Measurements from ENCODE around the gene BACH2. TPM values are rescaled to one million over a fixed set of nuclear protein-coding genes. Genes with fewer than 3 reads are reported as not detected.

Gene BACH2
- total and polyA plus RNA-seq, 7 donors, result under 0.01 to 5.6 (median 1.4) TPM

DNA sequence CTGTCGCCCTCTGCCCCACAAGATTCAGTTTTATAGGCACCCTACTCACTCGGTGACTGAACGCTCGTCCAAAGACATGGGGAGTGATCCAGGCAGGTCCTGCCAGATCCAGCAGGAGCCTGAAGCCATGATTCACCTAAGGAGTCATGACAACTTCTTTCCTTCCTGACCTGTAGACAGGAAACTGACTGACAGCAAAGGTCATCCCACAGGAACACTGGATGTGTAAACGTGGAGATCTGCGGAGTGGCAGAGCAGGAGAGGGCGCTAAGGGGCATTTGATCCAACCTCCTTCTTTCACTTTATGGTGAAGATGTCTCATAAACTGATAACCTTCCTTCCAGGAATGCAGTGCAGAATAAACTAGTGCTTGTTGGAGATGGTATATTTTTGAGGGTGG is 210.1 kb downstream of the BACH2 start:
- TF ChIP-seq, protein P1, sequence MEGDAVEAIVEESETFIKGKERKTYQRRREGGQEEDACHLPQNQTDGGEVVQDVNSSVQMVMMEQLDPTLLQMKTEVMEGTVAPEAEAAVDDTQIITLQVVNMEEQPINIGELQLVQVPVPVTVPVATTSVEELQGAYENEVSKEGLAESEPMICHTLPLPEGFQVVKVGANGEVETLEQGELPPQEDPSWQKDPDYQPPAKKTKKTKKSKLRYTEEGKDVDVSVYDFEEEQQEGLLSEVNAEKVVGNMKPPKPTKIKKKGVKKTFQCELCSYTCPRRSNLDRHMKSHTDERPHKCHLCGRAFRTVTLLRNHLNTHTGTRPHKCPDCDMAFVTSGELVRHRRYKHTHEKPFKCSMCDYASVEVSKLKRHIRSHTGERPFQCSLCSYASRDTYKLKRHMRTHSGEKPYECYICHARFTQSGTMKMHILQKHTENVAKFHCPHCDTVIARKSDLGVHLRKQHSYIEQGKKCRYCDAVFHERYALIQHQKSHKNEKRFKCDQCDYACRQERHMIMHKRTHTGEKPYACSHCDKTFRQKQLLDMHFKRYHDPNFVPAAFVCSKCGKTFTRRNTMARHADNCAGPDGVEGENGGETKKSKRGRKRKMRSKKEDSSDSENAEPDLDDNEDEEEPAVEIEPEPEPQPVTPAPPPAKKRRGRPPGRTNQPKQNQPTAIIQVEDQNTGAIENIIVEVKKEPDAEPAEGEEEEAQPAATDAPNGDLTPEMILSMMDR (IDR thresholded peaks at IDR 0.05), result no peak
- no peak for TF ChIP-seq EP300 (IDR thresholded peaks at IDR 0.05)
- no peak for TF ChIP-seq POLR2AphosphoS5 (IDR thresholded peaks at IDR 0.05)
- no peak for TF ChIP-seq POLR2A (IDR thresholded peaks at IDR 0.05)
- Histone ChIP-seq H3K36me3 (no peaks in the 10 kb centered on the region), H3K4me3 (no peak overlapping the region), H3K27ac (no peak overlapping the region), H3K4me1 (no peaks in the 10 kb centered on the region), H3K9me3 (no peaks in the 10 kb centered on the region), H3K27me3 (no peaks in the 10 kb centered on the region)
- intact Hi-C loops (cut with DNase I), result no loop called here
- WGBS, 2 donors, result 77 to 81% methylated on average over 7 of the region's 7 CpGs
- DNase-seq, result no peak

DNA sequence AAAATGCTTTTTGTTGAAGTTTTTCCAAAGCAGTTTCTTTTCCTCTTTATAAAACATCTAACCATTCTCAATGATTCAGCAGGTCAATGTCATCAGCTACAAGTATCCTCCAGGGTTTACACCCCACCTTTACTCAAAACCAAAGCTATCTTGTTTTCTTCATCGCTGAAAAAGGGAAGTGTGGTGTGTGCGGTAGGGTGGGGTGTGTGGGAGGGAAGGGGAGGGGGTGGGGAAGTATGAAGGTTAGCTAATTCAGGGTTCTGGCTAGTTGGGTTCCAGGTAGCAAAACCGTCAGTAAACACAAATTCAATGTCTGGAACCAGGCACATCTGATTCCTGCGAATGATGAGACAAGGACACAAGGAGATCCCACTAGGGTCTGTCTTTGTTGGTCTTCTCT is 212.8 kb downstream of the BACH2 start:
- H3K27ac ChIP-seq, result no peak overlapping the region
- DNase-seq, result no peak
- no peaks in the 10 kb centered on the region for H3K27me3 ChIP-seq
- H3K4me3 ChIP-seq, result no peak overlapping the region
- H3K4me1 ChIP-seq, result no peaks in the 10 kb centered on the region
- TF ChIP-seq POLR2A (IDR thresholded peaks at IDR 0.05) (no peak), EP300 (IDR thresholded peaks at IDR 0.05) (no peak), POLR2AphosphoS5 (IDR thresholded peaks at IDR 0.05) (no peak)
- TF ChIP-seq, protein P1 (IDR thresholded peaks at IDR 0.05), result no peak
- no peaks in the 10 kb centered on the region for H3K36me3 ChIP-seq
- intact Hi-C loops (cut with DNase I), result no loop called here
- 52 to 82% methylated on average over 4 of the region's 4 CpGs for WGBS, 2 donors
- H3K9me3 ChIP-seq, result no peaks in the 10 kb centered on the region

DNA sequence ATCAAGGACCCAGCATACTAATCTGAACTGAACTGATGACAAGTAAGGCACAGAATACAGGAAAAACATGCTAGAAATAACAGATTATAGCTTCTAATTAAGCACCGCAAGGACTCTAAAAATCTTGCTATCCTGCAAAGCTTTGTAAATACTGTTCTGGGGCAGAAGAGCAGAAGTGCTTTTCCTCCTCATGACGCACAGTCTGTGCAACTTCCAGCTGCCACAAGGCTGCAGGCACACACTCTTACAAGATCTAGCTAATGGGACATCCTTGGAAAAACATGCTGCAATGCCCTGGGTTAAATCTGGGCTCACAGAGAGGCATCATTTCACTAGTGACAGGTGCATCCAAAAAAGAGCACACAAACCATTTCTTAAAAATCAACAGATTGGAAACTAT is 213.8 kb downstream of the BACH2 start:
- H3K27ac ChIP-seq, result no peak overlapping the region
- intact Hi-C loops (cut with DNase I), result no loop called here
- no peak for DNase-seq
- TF ChIP-seq POLR2AphosphoS5 (IDR thresholded peaks at IDR 0.05), result no peak
- no peak for TF ChIP-seq EP300 (IDR thresholded peaks at IDR 0.05)
- TF ChIP-seq POLR2A (IDR thresholded peaks at IDR 0.05), result no peak
- TF ChIP-seq, protein P1 (IDR thresholded peaks at IDR 0.05), result no peak
- H3K27me3 ChIP-seq, result no peaks in the 10 kb centered on the region
- WGBS, 2 donors, result 72 to 91% methylated on average over 2 of the region's 2 CpGs
- no peaks in the 10 kb centered on the region for H3K4me1 ChIP-seq
- H3K36me3 ChIP-seq, result no peaks in the 10 kb centered on the region
- no peaks in the 10 kb centered on the region for H3K9me3 ChIP-seq
- H3K4me3 ChIP-seq, result no peak overlapping the region

DNA sequence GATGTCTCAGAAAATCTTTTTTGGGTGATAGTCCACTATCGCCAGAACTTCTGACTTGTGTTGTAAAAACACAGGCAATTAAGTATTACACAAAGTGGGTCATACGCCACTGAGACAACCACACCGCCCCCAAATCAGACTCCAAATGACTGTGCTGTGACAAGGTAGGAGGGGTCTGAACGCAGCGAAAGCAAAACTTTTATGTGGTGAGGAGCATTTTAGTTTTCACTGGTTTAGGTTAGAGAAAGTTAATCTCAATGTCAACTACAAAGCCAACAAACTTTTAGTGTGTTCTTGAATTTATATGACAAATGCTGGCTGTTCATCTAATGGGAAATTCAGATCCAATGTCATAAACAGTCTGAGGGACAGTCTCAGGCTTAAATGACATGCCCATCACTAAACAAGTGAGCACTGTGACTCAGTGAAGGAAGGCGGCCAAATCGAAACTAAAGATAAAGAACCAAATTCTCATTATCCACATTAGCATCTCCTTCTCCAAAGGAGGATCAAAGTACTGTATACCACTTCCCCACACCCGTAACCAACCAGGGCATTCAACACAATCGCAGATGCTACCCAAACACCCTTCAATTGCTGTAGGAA is 215.7 kb downstream of the BACH2 start:
- Histone ChIP-seq H3K4me1 (no peaks in the 10 kb centered on the region), H3K9me3 (no peaks in the 10 kb centered on the region), H3K4me3 (no peak overlapping the region), H3K36me3 (no peaks in the 10 kb centered on the region), H3K27ac (no peak overlapping the region), H3K27me3 (no peaks in the 10 kb centered on the region)
- WGBS, 2 donors, result 65 to 80% methylated on average over 9 of the region's 9 CpGs
- intact Hi-C loops (cut with DNase I), result no loop called here
- no peak for DNase-seq
- TF ChIP-seq EP300 (IDR thresholded peaks at IDR 0.05) (no peak), POLR2AphosphoS5 (IDR thresholded peaks at IDR 0.05) (no peak)

DNA sequence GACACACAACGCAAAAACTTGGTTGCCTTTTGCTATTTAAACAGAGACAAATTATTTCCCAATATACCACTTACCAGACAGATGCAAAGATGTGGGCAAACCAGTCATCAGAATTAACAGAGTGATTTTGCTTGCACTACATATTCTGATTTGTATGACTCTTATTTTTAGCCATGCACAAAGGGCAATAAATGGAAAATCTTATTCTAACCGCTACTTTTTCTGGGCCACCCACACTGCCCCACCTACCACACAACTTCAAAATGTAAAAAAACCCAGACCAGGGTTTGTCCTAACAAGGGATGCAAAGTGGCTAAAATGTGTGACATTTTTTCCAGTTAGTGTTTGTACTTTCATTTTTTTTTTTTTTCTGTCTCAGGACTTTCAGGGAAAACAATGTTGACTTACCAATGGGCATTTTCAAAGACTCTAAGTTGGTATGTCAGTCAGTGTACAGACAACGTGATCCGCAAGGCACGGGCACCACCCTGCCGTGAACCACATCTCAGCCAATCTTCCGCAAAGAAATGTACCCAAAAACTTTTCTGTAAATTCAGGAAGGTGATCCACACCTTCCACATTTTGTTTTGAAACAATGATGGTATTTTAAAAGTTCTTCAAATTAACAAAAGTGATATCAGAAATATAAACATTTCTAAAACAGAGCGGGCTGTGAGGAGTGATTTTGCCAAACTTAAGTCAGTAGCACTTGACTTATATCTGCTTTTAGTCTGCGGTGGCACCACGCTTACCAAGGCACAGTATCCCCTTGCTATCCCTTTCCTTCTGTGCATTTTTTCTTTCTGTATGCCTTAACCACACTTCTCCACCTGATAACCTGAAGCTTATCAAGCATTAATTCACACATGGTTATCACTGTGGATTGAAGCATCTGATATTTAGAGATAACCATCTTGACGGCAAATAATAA is 216.8 kb downstream of the BACH2 start:
- Histone ChIP-seq H3K36me3 (no peaks in the 10 kb centered on the region), H3K4me1 (no peaks in the 10 kb centered on the region), H3K27ac (no peak overlapping the region), H3K4me3 (no peak overlapping the region), H3K9me3 (no peaks in the 10 kb centered on the region), H3K27me3 (no peaks in the 10 kb centered on the region)
- intact Hi-C loops (cut with DNase I), result no loop called here
- no peak for TF ChIP-seq POLR2AphosphoS5 (IDR thresholded peaks at IDR 0.05)
- TF ChIP-seq EP300 (IDR thresholded peaks at IDR 0.05), result no peak
- TF ChIP-seq POLR2A (IDR thresholded peaks at IDR 0.05), result no peak
- TF ChIP-seq, protein P1 (IDR thresholded peaks at IDR 0.05), result no peak
- WGBS, 2 donors, result 68 to 88% methylated on average over 11 of the region's 11 CpGs
- DNase-seq, result no peak
